Upper lobe of left lung (tissue), 4 donors: Measurements from ENCODE around the gene SYNJ1.

Experiments used
- CTCF ChIP-seq, 6 experiments: fragments of 450-650 bp in 4 of 6; fragments of 200-600 bp in 2 of 6; sonication (generic) in 2 of 6; IDR thresholded peaks; one replicate each; pipeline ENCODE4 v1.5.1; 2016 to 2019; ENCODE audit warnings: antibody characterized with exemption in 6 of 6
- POLR2A ChIP-seq, 4 donors: fragments of 450-650 bp; IDR thresholded peaks; one replicate each; pipeline ENCODE4 v1.5.1; 2016 to 2017; ENCODE audit warnings: antibody characterized with exemption in 4 of 4, mild to moderate bottlenecking in 2 of 4

DNA sequence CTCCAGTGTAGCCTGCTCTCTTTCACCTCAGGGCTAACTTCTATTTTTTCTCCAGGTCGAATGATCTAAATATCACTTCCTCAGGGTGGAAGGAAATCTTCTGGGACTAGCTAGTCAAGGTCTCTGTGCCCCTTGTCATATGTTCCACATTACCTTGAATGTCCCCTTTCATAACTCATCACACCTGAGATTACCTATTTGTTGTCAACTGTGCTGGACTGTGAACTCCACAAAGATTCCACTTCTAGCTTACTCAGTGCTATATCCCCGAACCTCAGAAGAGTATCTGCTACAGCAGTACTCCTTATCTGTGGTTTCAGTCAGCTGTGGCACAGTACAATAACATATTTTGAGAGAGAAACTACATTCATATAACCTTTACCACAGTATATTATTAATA, 14.6 kb upstream of the SYNJ1 start:
- TF ChIP-seq CTCF (IDR thresholded peaks at IDR 0.05) (no peak), POLR2A (IDR thresholded peaks at IDR 0.05) (no peak)
